Left ventricle myocardium inferior (tissue), 1 donor: ENCODE results near the gene ZNF45. TPM values are rescaled to one million over a fixed set of nuclear protein-coding genes. Genes with fewer than 3 reads are reported as not detected.

Experiments used
- DNase-seq: peaks from one replicate; pipeline ENCODE4 v3.0.0-alpha.2; 2020
- H3K27ac ChIP-seq: fragments of 200-600 bp; replicated peaks from 2 replicates; pipeline ENCODE4 v1.8.0; 2021
- H3K27me3 ChIP-seq: fragments of 200-600 bp; 2 replicates; pipeline ENCODE4 v1.8.0; 2021; ENCODE audit warnings: low read depth
- H3K36me3 ChIP-seq: fragments of 200-600 bp; 2 replicates; pipeline ENCODE4 v1.8.0; 2021
- H3K4me1 ChIP-seq: fragments of 200-600 bp; 2 replicates; pipeline ENCODE4 v1.8.0; 2021
- H3K4me3 ChIP-seq: fragments of 200-600 bp; 2 replicates; pipeline ENCODE4 v1.8.0; 2021; ENCODE audit warnings: mild to moderate bottlenecking, moderate library complexity
- H3K9me3 ChIP-seq: fragments of 200-600 bp; replicated peaks from 2 replicates; pipeline ENCODE4 v1.8.0; 2021
- intact Hi-C: fragments of 100-400 bp; cut with micrococcal nuclease; formaldehyde crosslinking; loops from one replicate; pipeline ENCODE4 v1.11.0; 2022
- total RNA-seq: library from RNA; stranded (reverse); fragmentation: NEBNext Ultra II Directional; extraction: Animal tissue kit (Norgen Biotek cat#: 25700); gene quantifications from one replicate; pipeline ENCODE4 v1.2.1, GENCODE V29; 2021
- TF ChIP-seq, protein P1 (sequence below): fragments of 200-600 bp; IDR thresholded peaks from 2 replicates; pipeline ENCODE4 v1.8.0; 2021; ENCODE audit warnings: antibody characterized with exemption, mild to moderate bottlenecking, borderline replicate concordance
- donor health status: DM: no; HTN: yes; CAD: no; lungs with severe emphysema.

The ZNF45 gene
- total RNA-seq, 1 donor from 2014 or later: 6.4 TPM

DNA sequence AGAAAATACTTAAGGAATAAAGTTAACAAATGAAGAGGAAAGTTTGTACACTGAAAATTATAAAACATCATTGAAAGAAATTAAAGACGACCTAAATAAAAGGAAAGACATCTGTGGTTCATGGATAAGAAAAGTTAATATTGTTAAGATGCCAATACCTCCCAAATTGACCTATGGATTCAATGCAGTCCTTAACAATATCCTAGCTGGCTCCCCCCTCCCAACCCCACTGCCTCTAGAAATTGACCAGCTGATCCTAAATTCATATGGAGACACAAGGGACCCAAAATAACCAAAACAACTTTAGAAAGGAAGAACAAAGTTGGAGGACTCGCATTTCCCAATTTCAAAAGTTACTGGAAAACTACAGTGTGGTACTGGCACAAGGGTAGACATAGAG lies 28.3 kb downstream of the ZNF45 start:
- intact Hi-C loops: no loop called here
- Histone ChIP-seq H3K27ac (no peak overlapping the region), H3K36me3 (peaks cover 23% of the 10 kb centered on the region), H3K4me1 (peaks cover 9% of the 10 kb centered on the region), H3K27me3 (no peaks in the 10 kb centered on the region), H3K4me3 (no peak overlapping the region), H3K9me3 (peaks cover 93% of the 10 kb centered on the region)
- no peak for DNase-seq
- TF ChIP-seq, protein P1, sequence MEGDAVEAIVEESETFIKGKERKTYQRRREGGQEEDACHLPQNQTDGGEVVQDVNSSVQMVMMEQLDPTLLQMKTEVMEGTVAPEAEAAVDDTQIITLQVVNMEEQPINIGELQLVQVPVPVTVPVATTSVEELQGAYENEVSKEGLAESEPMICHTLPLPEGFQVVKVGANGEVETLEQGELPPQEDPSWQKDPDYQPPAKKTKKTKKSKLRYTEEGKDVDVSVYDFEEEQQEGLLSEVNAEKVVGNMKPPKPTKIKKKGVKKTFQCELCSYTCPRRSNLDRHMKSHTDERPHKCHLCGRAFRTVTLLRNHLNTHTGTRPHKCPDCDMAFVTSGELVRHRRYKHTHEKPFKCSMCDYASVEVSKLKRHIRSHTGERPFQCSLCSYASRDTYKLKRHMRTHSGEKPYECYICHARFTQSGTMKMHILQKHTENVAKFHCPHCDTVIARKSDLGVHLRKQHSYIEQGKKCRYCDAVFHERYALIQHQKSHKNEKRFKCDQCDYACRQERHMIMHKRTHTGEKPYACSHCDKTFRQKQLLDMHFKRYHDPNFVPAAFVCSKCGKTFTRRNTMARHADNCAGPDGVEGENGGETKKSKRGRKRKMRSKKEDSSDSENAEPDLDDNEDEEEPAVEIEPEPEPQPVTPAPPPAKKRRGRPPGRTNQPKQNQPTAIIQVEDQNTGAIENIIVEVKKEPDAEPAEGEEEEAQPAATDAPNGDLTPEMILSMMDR: no peak

DNA sequence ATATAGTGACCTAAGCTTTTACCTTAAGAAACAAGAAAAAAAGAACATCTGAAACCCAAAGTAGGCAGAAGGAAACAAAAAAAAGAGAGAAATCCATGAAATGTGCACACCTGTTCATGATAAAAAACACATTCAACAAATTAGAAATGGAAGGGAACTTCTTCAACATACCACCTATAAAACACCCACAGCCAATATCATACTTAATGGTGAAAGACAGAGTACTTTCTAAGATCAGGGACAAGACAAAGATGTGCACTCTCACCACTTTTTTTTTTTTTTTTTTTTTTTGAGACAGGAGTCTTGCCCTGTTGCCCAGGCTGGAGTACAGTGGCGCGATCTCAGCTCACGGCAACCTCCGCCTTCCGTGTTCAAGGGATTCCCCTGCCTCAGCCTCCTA lies 29.2 kb downstream of the ZNF45 start:
- intact Hi-C loops: no loop called here
- Histone ChIP-seq H3K36me3 (peaks cover 21% of the 10 kb centered on the region), H3K4me1 (peaks cover 17% of the 10 kb centered on the region), H3K9me3 (peaks cover 84% of the 10 kb centered on the region), H3K27ac (no peak overlapping the region), H3K4me3 (no peak overlapping the region), H3K27me3 (no peaks in the 10 kb centered on the region)
- no peak for DNase-seq
- TF ChIP-seq, protein P1: no peak

GRCh38 chr19:43902399-43902798 lies 32.7 kb downstream of the ZNF45 start:
- Histone ChIP-seq H3K4me1 (peaks cover 29% of the 10 kb centered on the region), H3K4me3 (peak overlapping the region; percentile 72), H3K27me3 (no peaks in the 10 kb centered on the region), H3K27ac (no peak overlapping the region), H3K36me3 (peaks cover 34% of the 10 kb centered on the region), H3K9me3 (peaks cover 79% of the 10 kb centered on the region)
- no peak for DNase-seq
- intact Hi-C loops: no loop called here
- TF ChIP-seq, protein P1: no peak

- intact Hi-C loops: no loop called here
Observed at GRCh38 chr19:43901395-43902390, 33.4 kb downstream of the ZNF45 start.

GRCh38 chr19:43895727-43896308 lies 39.3 kb downstream of the ZNF45 start:
- Histone ChIP-seq H3K4me3 (no peak overlapping the region), H3K36me3 (peaks cover 61% of the 10 kb centered on the region), H3K4me1 (peaks cover 11% of the 10 kb centered on the region), H3K27ac (no peak overlapping the region), H3K27me3 (no peaks in the 10 kb centered on the region), H3K9me3 (peaks cover 87% of the 10 kb centered on the region)
- no peak for DNase-seq
- TF ChIP-seq, protein P1: no peak
- intact Hi-C loops: no loop called here

More at GRCh38 chr19:43901395-43902390, 33.4 kb downstream of the ZNF45 start:
- peak; percentile 82 for DNase-seq
- TF ChIP-seq, protein P1: no peak
- Histone ChIP-seq H3K36me3 (peaks cover 41% of the 10 kb centered on the region), H3K27me3 (no peaks in the 10 kb centered on the region), H3K27ac (peak overlapping the region; percentile 69), H3K4me3 (peak overlapping the region; percentile 72), H3K4me1 (peaks cover 29% of the 10 kb centered on the region), H3K9me3 (peaks cover 79% of the 10 kb centered on the region)
